ENCODE results near the gene ABCD1. TPM values are rescaled to one million over a fixed set of nuclear protein-coding genes. Genes with fewer than 3 reads are reported as not detected.
A peak's percentile ranks its signal among the peaks of the same experiment; 100 is the strongest.

The ABCD1 gene
- total RNA-seq, 4 donors from 2014 or later, result 2.9 to 24.9 (median 13.1) TPM

- TF ChIP-seq, protein P1, sequence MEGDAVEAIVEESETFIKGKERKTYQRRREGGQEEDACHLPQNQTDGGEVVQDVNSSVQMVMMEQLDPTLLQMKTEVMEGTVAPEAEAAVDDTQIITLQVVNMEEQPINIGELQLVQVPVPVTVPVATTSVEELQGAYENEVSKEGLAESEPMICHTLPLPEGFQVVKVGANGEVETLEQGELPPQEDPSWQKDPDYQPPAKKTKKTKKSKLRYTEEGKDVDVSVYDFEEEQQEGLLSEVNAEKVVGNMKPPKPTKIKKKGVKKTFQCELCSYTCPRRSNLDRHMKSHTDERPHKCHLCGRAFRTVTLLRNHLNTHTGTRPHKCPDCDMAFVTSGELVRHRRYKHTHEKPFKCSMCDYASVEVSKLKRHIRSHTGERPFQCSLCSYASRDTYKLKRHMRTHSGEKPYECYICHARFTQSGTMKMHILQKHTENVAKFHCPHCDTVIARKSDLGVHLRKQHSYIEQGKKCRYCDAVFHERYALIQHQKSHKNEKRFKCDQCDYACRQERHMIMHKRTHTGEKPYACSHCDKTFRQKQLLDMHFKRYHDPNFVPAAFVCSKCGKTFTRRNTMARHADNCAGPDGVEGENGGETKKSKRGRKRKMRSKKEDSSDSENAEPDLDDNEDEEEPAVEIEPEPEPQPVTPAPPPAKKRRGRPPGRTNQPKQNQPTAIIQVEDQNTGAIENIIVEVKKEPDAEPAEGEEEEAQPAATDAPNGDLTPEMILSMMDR (IDR thresholded peaks at IDR 0.05), result no peak
- no peak for TF ChIP-seq POLR2A (IDR thresholded peaks at IDR 0.05)
- no peak for DNase-seq
- Histone ChIP-seq H3K27me3 (no peaks in the 10 kb centered on the region), H3K9me3 (no peaks in the 10 kb centered on the region), H3K4me1 (no peaks in the 10 kb centered on the region), H3K36me3 (no peaks in the 10 kb centered on the region), H3K4me3 (no peak overlapping the region), H3K27ac (no peak overlapping the region)
- intact Hi-C loops (cut with DNase I; ENCODE audit: low total_unique reads), result no loop called here
Observed at GRCh38 chrX:153755136-153755535, 30.5 kb downstream of the ABCD1 start.

DNA sequence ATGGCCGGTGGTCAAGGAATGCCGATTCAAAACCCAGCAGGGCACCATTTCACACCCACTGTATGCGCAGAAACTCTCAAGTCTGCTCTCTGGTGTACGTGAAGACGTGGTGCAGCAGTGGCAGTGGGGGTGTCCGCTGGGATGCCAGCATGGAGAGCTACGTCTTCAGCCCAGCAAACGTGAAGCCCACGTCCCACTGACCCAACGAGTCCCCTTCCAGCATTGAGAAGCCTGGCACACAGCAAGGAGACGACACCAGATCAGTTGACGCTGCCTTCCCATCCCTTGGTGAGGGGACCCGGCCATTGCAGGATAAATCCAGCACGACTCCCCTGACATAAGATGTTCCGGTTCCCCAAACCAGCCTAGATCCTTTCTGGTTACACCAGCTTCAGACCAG lies 37.2 kb downstream of the ABCD1 start:
- no peak overlapping the region for H3K27ac ChIP-seq
- no peaks in the 10 kb centered on the region for H3K36me3 ChIP-seq
- intact Hi-C loops (cut with DNase I; ENCODE audit: low total_unique reads), result loop anchor here (5.0 kb wide), 1 partner anchor 190 kb away; no protein-coding TSS in a partner anchor
- H3K9me3 ChIP-seq, result no peaks in the 10 kb centered on the region
- H3K4me1 ChIP-seq, result no peaks in the 10 kb centered on the region
- no peaks in the 10 kb centered on the region for H3K27me3 ChIP-seq
- TF ChIP-seq, protein P1 (IDR thresholded peaks at IDR 0.05), result no peak
- TF ChIP-seq POLR2A (IDR thresholded peaks at IDR 0.05), result no peak
- no peak overlapping the region for H3K4me3 ChIP-seq
- no peak for DNase-seq

DNA sequence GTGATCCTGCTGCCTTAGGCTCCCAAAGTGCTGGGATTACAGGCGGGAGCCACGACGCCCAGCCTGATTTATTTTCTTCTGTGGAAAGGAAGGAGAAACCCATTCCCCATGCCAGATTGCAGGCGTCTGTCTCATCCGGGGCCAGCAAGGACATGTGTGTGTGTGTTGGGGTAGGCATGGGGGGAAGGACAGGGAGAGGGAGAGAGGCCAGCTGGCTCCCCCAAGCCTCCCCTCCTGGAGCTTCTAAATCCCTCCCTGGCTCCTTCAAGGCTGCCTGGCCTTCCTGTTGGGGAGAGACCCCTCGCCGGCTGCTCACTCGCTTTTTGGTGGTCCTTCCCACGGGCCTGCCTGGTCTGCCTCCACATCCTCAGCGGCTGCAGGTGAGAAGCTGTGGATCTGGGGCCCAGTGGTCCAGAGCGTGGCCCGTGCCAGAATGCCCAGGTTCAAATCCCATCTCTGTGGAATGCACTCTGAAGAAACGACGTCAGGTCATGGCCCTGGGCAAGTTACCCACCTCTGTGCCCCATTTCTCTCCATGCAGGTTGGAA lies 38.0 kb downstream of the ABCD1 start:
- no peak for TF ChIP-seq POLR2A (IDR thresholded peaks at IDR 0.05)
- TF ChIP-seq, protein P1 (IDR thresholded peaks at IDR 0.05), result no peak
- Histone ChIP-seq H3K4me3 (no peak overlapping the region), H3K27ac (no peak overlapping the region), H3K27me3 (no peaks in the 10 kb centered on the region), H3K4me1 (no peaks in the 10 kb centered on the region), H3K9me3 (no peaks in the 10 kb centered on the region), H3K36me3 (no peaks in the 10 kb centered on the region)
- no peak for DNase-seq
- intact Hi-C loops (cut with DNase I; ENCODE audit: low total_unique reads), result loop anchor here (5.0 kb wide), 1 partner anchor 190 kb away; no protein-coding TSS in a partner anchor

DNA sequence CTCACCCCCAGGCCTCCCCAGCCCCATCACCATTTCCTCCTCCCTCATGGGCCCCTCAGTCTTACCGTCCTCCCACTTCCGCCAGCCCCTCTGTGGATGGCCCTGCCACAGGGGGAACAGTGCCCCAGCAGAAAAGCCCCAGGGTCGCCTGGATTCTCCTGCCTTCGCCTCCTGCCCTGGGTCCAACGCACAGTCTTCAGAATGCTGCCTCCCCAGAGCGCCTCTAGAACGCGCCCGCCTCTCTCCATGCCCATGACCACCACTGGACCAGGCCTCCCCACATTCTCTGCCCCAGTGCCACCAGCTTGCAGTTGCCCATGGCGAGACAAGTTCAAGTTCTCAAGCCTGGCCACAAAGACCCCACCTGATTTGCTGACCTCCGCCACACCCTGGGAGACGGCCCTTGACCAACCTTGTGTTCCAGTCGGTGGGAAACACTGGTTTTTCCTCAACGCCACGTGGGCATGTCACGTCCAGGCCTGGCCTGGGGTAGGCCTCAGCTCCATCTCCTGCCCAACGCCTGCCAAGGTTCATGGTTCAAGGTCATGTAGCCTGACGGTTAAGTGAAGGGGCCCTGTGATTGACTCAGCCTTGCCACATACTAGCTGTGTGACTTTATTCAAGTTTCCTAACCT lies 38.8 kb downstream of the ABCD1 start:
- no peak overlapping the region for H3K4me3 ChIP-seq
- no peak overlapping the region for H3K27ac ChIP-seq
- intact Hi-C loops (cut with DNase I; ENCODE audit: low total_unique reads), result loop anchor here (5.0 kb wide), 1 partner anchor 189 kb away; no protein-coding TSS in a partner anchor
- H3K4me1 ChIP-seq, result no peaks in the 10 kb centered on the region
- H3K9me3 ChIP-seq, result no peaks in the 10 kb centered on the region
- no peaks in the 10 kb centered on the region for H3K27me3 ChIP-seq
- no peaks in the 10 kb centered on the region for H3K36me3 ChIP-seq
- DNase-seq, result peak; percentile 14 to 16
- no peak for TF ChIP-seq POLR2A (IDR thresholded peaks at IDR 0.05)
- TF ChIP-seq, protein P1 (IDR thresholded peaks at IDR 0.05), result no peak

GRCh38 chrX:153763989-153764755 lies 39.5 kb downstream of the ABCD1 start, which contains the start of gene PLXNB3:
Gene PLXNB3 (plus strand): TSS chrX:153764249. CDS start chrX:153765536, 1,287 bp downstream.
- no peaks in the 10 kb centered on the region for H3K27me3 ChIP-seq
- peak within 1 kb of the TSS in 1 of 2 donors; percentile 13 for H3K4me3 ChIP-seq
- H3K4me1 ChIP-seq, result no peaks in the 10 kb centered on the region
- H3K36me3 ChIP-seq, result no peaks in the 10 kb centered on the region
- TF ChIP-seq POLR2A (IDR thresholded peaks at IDR 0.05), result peak in 1 of 2 donors; percentile 29
- TF ChIP-seq, protein P1 (IDR thresholded peaks at IDR 0.05), result peak; percentile 74 to 89 (median 80)
- no peaks in the 10 kb centered on the region for H3K9me3 ChIP-seq
- intact Hi-C loops (cut with DNase I; ENCODE audit: low total_unique reads), result loop anchor here (5.0 kb wide), 1 partner anchor 188 kb away; no protein-coding TSS in a partner anchor
- DNase-seq, result peak; percentile 70 to 81
- H3K27ac ChIP-seq, result peak within 1 kb of the TSS; percentile 25 to 77

All from uterus (tissue), 4 donors.